ENCODE data around the gene KIF21B.

The KIF21B gene

GRCh38 chr1:201053155-201053860, 29.8 kb upstream of the KIF21B start:
- H4K20me1 ChIP-seq: peaks cover 0 to 41% (median 0%) of the 10 kb centered on the region in 11 experiments; a peak in 3 of 22 replicates
- peaks cover 36 to 100% (median 95%) of the 10 kb centered on the region in 10 experiments for H3K4me1 ChIP-seq
- peak overlapping the region in 1 of 10 experiments; percentile 19; a peak in 1 of 20 replicates for H3K4me3 ChIP-seq
- no peak for TF ChIP-seq Cebpa-rat (IDR thresholded peaks at IDR 0.05)
- H3K4me2 ChIP-seq: peak overlapping the region in 10 of 11 experiments; percentile 3 to 93 (median 78); a peak in 20 of 22 replicates
- H3K36me3 ChIP-seq: no peaks in the 10 kb centered on the region
- H3K27ac ChIP-seq: no peak overlapping the region
- H3K27me3 ChIP-seq: peaks cover 0 to 64% (median 0%) of the 10 kb centered on the region in 11 experiments; a peak in 9 of 22 replicates
- H3K9ac ChIP-seq: peak overlapping the region in 4 of 11 experiments; percentile 31 to 41 (median 38); a peak in 4 of 22 replicates
- no peaks in the 10 kb centered on the region for H3K9me3 ChIP-seq (replicated peaks in 1 of 11)

- peaks cover 34 to 99% (median 83%) of the 10 kb centered on the region in 10 experiments for H3K4me1 ChIP-seq
- peaks cover 0 to 55% (median 0%) of the 10 kb centered on the region in 11 experiments; a peak in 3 of 22 replicates for H4K20me1 ChIP-seq
- TF ChIP-seq Cebpa-rat (IDR thresholded peaks at IDR 0.05): no peak
- H3K9me3 ChIP-seq (replicated peaks in 1 of 11): no peaks in the 10 kb centered on the region
- H3K9ac ChIP-seq: no peak overlapping the region
- H3K36me3 ChIP-seq: no peaks in the 10 kb centered on the region
- peak overlapping the region in 9 of 11 experiments; percentile 11 to 93 (median 77); a peak in 13 of 22 replicates for H3K4me2 ChIP-seq
- no peak overlapping the region for H3K27ac ChIP-seq
- H3K27me3 ChIP-seq: peaks cover 0 to 70% (median 0%) of the 10 kb centered on the region in 11 experiments; a peak in 9 of 22 replicates
- no peak overlapping the region for H3K4me3 ChIP-seq
Measured at GRCh38 chr1:201051399-201051798, 27.9 kb upstream of the KIF21B start.

DNA sequence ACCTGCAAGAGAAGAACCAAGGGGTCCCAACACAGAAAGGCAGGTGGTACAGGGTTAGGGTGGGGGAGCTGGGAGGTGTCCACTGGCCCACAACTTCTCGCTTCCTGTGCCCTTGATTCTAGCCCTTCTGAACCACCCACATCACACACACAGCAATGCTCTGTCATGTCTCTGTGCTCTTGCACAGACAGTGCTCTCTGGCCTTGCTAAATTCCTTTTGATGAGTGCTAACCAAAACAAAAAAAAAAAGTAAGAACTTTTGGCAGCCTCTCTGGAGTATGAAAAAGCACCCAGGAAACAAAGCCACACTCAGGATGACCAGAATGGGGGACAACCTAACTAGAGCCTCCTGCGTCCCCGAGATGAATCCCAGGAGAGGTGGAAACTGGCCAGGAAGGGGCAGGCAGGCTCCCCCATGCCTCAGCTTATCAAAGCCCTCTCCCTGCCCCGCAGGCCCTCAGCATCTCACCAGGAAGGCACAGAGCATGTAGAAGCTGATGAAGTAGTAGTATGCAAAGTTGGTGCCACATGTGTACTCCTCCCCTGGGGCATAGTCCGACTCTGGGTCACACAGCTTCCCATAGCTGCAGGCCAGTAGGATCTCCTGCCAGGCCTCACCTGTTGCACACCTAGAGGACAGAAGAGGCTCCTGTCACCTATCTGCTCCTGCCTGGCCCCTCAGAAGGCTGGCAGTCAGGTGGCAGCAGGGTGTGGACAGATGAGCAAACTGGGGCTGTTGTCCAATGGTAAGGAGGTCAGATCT, 27.2 kb upstream of the KIF21B start:
- Histone ChIP-seq H3K9ac (peak overlapping the region in 2 of 11 experiments; percentile 11 to 17; a peak in 1 of 22 replicates), H3K27me3 (peaks cover 0 to 72% (median 0%) of the 10 kb centered on the region in 11 experiments; a peak in 9 of 22 replicates), H3K4me2 (peak overlapping the region in 9 of 11 experiments; percentile 11 to 93 (median 71); a peak in 15 of 22 replicates), H4K20me1 (peaks cover 0 to 55% (median 0%) of the 10 kb centered on the region in 11 experiments; a peak in 3 of 22 replicates), H3K36me3 (no peaks in the 10 kb centered on the region), H3K4me3 (no peak overlapping the region), H3K9me3 (replicated peaks in 1 of 11) (no peaks in the 10 kb centered on the region), H3K27ac (no peak overlapping the region), H3K4me1 (peaks cover 27 to 96% (median 76%) of the 10 kb centered on the region in 10 experiments)
- no peak for TF ChIP-seq Cebpa-rat (IDR thresholded peaks at IDR 0.05)

DNA sequence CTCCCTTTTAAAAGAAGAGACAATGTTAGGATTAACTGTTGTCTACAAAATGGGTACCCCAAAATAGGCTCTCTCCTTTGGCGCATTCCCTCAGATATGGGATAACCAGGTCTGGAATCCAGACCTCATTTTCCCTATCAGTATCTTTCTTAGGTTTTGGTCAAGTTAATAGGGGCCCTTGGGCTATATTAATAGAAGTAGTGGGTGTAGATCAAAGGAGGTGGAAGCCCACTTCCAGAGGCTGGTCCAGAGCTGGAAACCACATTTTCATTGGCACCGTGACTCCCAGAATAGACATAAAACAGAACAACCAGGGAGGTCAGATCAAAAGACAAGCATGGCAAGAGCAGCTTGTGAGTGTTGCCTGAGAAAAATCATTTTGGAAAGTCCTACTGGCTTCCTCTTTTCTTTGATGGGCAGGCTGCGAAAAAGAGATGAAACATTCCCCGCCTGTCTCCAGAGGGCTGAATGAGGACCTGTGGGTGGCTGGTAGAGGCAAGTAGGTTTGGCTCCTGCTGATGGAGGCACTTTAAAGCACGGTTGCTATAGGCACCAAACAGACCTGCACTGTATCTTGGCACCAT, 25.8 kb upstream of the KIF21B start:
- Histone ChIP-seq H3K27me3 (peaks cover 0 to 77% (median 0%) of the 10 kb centered on the region in 11 experiments; a peak in 9 of 22 replicates), H4K20me1 (peaks cover 0 to 55% (median 0%) of the 10 kb centered on the region in 11 experiments; a peak in 3 of 22 replicates), H3K4me2 (peak overlapping the region in 8 of 11 experiments; percentile 1 to 93 (median 71); a peak in 14 of 22 replicates), H3K9ac (no peak overlapping the region), H3K4me3 (no peak overlapping the region), H3K27ac (no peak overlapping the region), H3K4me1 (peaks cover 22 to 89% (median 70%) of the 10 kb centered on the region in 10 experiments; a peak in 18 of 20 replicates), H3K9me3 (replicated peaks in 1 of 11) (no peaks in the 10 kb centered on the region), H3K36me3 (no peaks in the 10 kb centered on the region)
- TF ChIP-seq Cebpa-rat (IDR thresholded peaks at IDR 0.05): no peak

- Histone ChIP-seq H3K36me3 (no peaks in the 10 kb centered on the region), H3K27ac (no peak overlapping the region), H3K9me3 (replicated peaks in 1 of 11) (no peaks in the 10 kb centered on the region), H4K20me1 (peaks cover 0 to 46% (median 0%) of the 10 kb centered on the region in 11 experiments; a peak in 3 of 22 replicates), H3K4me3 (no peak overlapping the region), H3K9ac (no peak overlapping the region), H3K4me2 (peak overlapping the region in 7 of 11 experiments; percentile 1 to 93 (median 85); a peak in 7 of 22 replicates), H3K27me3 (peaks cover 0 to 77% (median 0%) of the 10 kb centered on the region in 11 experiments; a peak in 9 of 22 replicates), H3K4me1 (peaks cover 14 to 81% (median 61%) of the 10 kb centered on the region in 10 experiments; a peak in 18 of 20 replicates)
- no peak for TF ChIP-seq Cebpa-rat (IDR thresholded peaks at IDR 0.05)
Measured at GRCh38 chr1:201048521-201048920, 25.0 kb upstream of the KIF21B start.

DNA sequence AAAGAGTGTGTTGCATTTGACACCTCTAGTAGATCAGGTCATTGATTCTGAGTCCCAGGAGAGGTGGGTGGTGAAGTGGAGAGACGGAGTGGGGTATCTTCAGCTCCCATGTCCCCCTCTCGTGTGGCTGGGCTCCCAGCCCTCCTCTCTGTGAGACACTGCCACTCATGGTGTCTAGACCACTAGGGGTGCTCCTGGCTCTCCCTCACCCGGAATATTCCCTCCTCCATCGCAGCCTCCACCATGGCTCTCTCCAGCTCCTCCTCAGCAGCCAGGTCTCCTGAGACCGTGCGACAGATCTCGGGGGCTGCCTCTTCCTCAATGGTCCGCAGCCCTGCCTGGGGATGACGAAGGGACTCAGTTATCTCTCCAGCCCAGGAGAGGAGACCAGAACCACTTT, 20.6 kb upstream of the KIF21B start:
- Histone ChIP-seq H3K9ac (no peak overlapping the region), H3K4me2 (no peak overlapping the region), H3K9me3 (replicated peaks in 1 of 11) (no peaks in the 10 kb centered on the region), H4K20me1 (peaks cover 0 to 27% (median 0%) of the 10 kb centered on the region in 11 experiments; a peak in 3 of 22 replicates), H3K4me3 (no peak overlapping the region), H3K27ac (no peak overlapping the region), H3K36me3 (no peaks in the 10 kb centered on the region), H3K4me1 (peaks cover 9 to 46% (median 27%) of the 10 kb centered on the region in 10 experiments; a peak in 19 of 20 replicates), H3K27me3 (peaks cover 0 to 48% (median 0%) of the 10 kb centered on the region in 11 experiments; a peak in 7 of 22 replicates)
- no peak for TF ChIP-seq Cebpa-rat (IDR thresholded peaks at IDR 0.05)

- Histone ChIP-seq H3K27ac (peak overlapping the region in 1 of 11 experiments; percentile 8; a peak in 3 of 22 replicates), H3K9ac (peak overlapping the region in 4 of 11 experiments; percentile 21 to 52 (median 36); a peak in 5 of 22 replicates), H3K9me3 (replicated peaks in 1 of 11) (no peaks in the 10 kb centered on the region), H3K4me3 (no peak overlapping the region), H4K20me1 (peaks cover 0 to 16% (median 0%) of the 10 kb centered on the region in 11 experiments; a peak in 2 of 22 replicates), H3K4me1 (peaks cover 9 to 36% (median 19%) of the 10 kb centered on the region in 10 experiments; a peak in 19 of 20 replicates), H3K27me3 (peaks cover 0 to 36% (median 0%) of the 10 kb centered on the region in 11 experiments; a peak in 6 of 22 replicates), H3K4me2 (peak overlapping the region in 10 of 11 experiments; percentile 25 to 70 (median 55); a peak in 17 of 22 replicates), H3K36me3 (no peaks in the 10 kb centered on the region)
- peak in 3 of 11 experiments; percentile 11 to 32 (median 16); a peak in 1 of 22 replicates for TF ChIP-seq Cebpa-rat (IDR thresholded peaks at IDR 0.05)
Measured at GRCh38 chr1:201042779-201043461, 19.4 kb upstream of the KIF21B start.

Data from BLaER1 treated with 17β-estradiol and CSF1 and Interleukin-3, amounts not matched to agents 10 nM and 100 nM (cell line).